OCI-LY1 (cell line): ENCODE data around the gene CTNNBL1.
A peak's percentile ranks its signal among the peaks of the same experiment; 100 is the strongest.

Source experiments
- H2AFZ ChIP-seq: fragments of 200-600 bp; sonication (generic), shearing (Covaris generic); 2 replicates; pipeline ENCODE4 v1.6.0; 2014; ENCODE audit warnings: antibody characterized with exemption, mild to moderate bottlenecking, low read length
- H3F3A ChIP-seq: fragments of 200-600 bp; sonication (generic), shearing (Covaris generic); 2 replicates; pipeline ENCODE4 v1.6.0; 2014; ENCODE audit warnings: mild to moderate bottlenecking, antibody characterized with exemption, low read length, moderate library complexity; ENCODE audit not compliant: insufficient read depth
- H3K27ac ChIP-seq: fragments of 200-600 bp; sonication (generic); 2 replicates; pipeline ENCODE4 v1.5.1; 2014; ENCODE audit warnings: low read length, mixed run types, mild to moderate bottlenecking, low read depth; ENCODE audit not compliant: poor library complexity, severe bottlenecking
- H3K27me3 ChIP-seq: fragments of 200-600 bp; sonication (generic); 2 replicates; pipeline ENCODE4 v1.6.0; 2014; ENCODE audit warnings: antibody characterized with exemption, mild to moderate bottlenecking, low read length, moderate library complexity; ENCODE audit not compliant: insufficient read depth
- H3K36me3 ChIP-seq: fragments of 200-600 bp; sonication (generic); 2 replicates; pipeline ENCODE4 v1.6.1; 2014; ENCODE audit warnings: mild to moderate bottlenecking, antibody characterized with exemption, low read length, moderate library complexity, mixed read lengths; ENCODE audit not compliant: insufficient read depth
- H3K4me1 ChIP-seq: fragments of 200-600 bp; sonication (generic); 2 replicates; pipeline ENCODE4 v1.5.1; 2014; ENCODE audit warnings: mild to moderate bottlenecking, low read length, moderate library complexity; ENCODE audit not compliant: insufficient read depth, severe bottlenecking
- H3K4me2 ChIP-seq: fragments of 200-600 bp; sonication (generic), shearing (Covaris generic); 2 replicates; pipeline ENCODE4 v1.6.1; 2014; ENCODE audit warnings: low read length
- H3K4me3 ChIP-seq: fragments of 200-600 bp; sonication (generic); 2 replicates; pipeline ENCODE4 v1.5.1; 2014; ENCODE audit warnings: low read length, low read depth, mild to moderate bottlenecking, mixed read lengths; ENCODE audit not compliant: poor library complexity, severe bottlenecking
- H3K79me2 ChIP-seq: fragments of 200-600 bp; shearing (Covaris generic); 2 replicates; pipeline ENCODE4 v1.6.1; 2016; ENCODE audit warnings: mixed run types, low read length, mixed read lengths; ENCODE audit not compliant: insufficient read depth
- H3K9ac ChIP-seq: fragments of 200-600 bp; sonication (generic), shearing (Covaris generic); 2 replicates; pipeline ENCODE4 v1.6.1; 2014; ENCODE audit warnings: mild to moderate bottlenecking, low read length, mixed read lengths
- H3K9me2 ChIP-seq: fragments of 200-600 bp; sonication (generic), shearing (Covaris generic); 2 replicates; pipeline ENCODE4 v1.6.1; 2014; ENCODE audit warnings: low read depth, mild to moderate bottlenecking, low read length, mixed read lengths
- H3K9me3 ChIP-seq: fragments of 200-600 bp; shearing (Covaris generic); 2 replicates; pipeline ENCODE4 v1.6.1; 2014; ENCODE audit warnings: low read length, mixed read lengths
- H4K20me1 ChIP-seq: fragments of 200-600 bp; sonication (generic), shearing (Covaris generic); 2 replicates; pipeline ENCODE4 v1.6.0; 2016; ENCODE audit warnings: mild to moderate bottlenecking, low read length; ENCODE audit not compliant: insufficient read depth
- CTCF ChIP-seq: fragments of 200-600 bp; sonication (generic), shearing (Covaris generic); IDR thresholded peaks from 2 replicates; pipeline ENCODE4 v1.5.1; 2017; ENCODE audit warnings: mild to moderate bottlenecking, antibody characterized with exemption, low read length, moderate library complexity, mixed read lengths
- EZH2 ChIP-seq: fragments of 200-600 bp; sonication (generic), shearing (Covaris generic); IDR thresholded peaks from 2 replicates; pipeline ENCODE4 v1.8.0; 2017; ENCODE audit warnings: borderline replicate concordance, mixed run types, mild to moderate bottlenecking, antibody characterized with exemption, low read length, moderate library complexity, mixed read lengths

Gene CTNNBL1

GRCh38 chr20:37894454-37894853 is 200.6 kb downstream of the CTNNBL1 start:
- Histone ChIP-seq H3K9me2 (no peaks in the 10 kb centered on the region), H3K4me1 (no peaks in the 10 kb centered on the region)

GRCh38 chr20:37895166-37895565 is 201.3 kb downstream of the CTNNBL1 start:
- Histone ChIP-seq H3K9ac (no peak overlapping the region), H3F3A (no peaks in the 10 kb centered on the region), H3K9me3 (no peaks in the 10 kb centered on the region), H3K9me2 (no peaks in the 10 kb centered on the region), H3K27me3 (no peaks in the 10 kb centered on the region), H2AFZ (no peak overlapping the region), H4K20me1 (no peaks in the 10 kb centered on the region), H3K79me2 (no peaks in the 10 kb centered on the region), H3K4me3 (no peak overlapping the region), H3K36me3 (no peaks in the 10 kb centered on the region), H3K4me1 (no peaks in the 10 kb centered on the region), H3K27ac (no peak overlapping the region), H3K4me2 (no peak overlapping the region)
- TF ChIP-seq EZH2: no peak
- no peak for TF ChIP-seq CTCF

More at GRCh38 chr20:37894454-37894853, 200.6 kb downstream of the CTNNBL1 start:
- TF ChIP-seq EZH2 (no peak), CTCF (no peak)
- no peak overlapping the region for H2AFZ ChIP-seq
- no peak overlapping the region for H3K9ac ChIP-seq
- no peak overlapping the region for H3K4me2 ChIP-seq
- no peak overlapping the region for H3K27ac ChIP-seq
- no peaks in the 10 kb centered on the region for H3K36me3 ChIP-seq
- no peak overlapping the region for H3K4me3 ChIP-seq
- no peaks in the 10 kb centered on the region for H3K27me3 ChIP-seq
- no peaks in the 10 kb centered on the region for H3K9me3 ChIP-seq
- no peaks in the 10 kb centered on the region for H3F3A ChIP-seq
- no peaks in the 10 kb centered on the region for H4K20me1 ChIP-seq
- no peaks in the 10 kb centered on the region for H3K79me2 ChIP-seq

GRCh38 chr20:37896932-37897548 is 203.2 kb downstream of the CTNNBL1 start:
- Histone ChIP-seq H3K4me2 (no peak overlapping the region), H3K9me3 (no peaks in the 10 kb centered on the region), H3K9ac (no peak overlapping the region), H3K79me2 (no peaks in the 10 kb centered on the region), H4K20me1 (no peaks in the 10 kb centered on the region), H3F3A (no peaks in the 10 kb centered on the region), H3K4me1 (no peaks in the 10 kb centered on the region), H3K36me3 (no peaks in the 10 kb centered on the region), H3K9me2 (no peaks in the 10 kb centered on the region), H3K27ac (no peak overlapping the region), H3K27me3 (no peaks in the 10 kb centered on the region), H2AFZ (no peak overlapping the region), H3K4me3 (no peak overlapping the region)
- TF ChIP-seq EZH2 (no peak), CTCF (peak; percentile 46)
